Measurements from ENCODE around the gene ERO1B.

DNA sequence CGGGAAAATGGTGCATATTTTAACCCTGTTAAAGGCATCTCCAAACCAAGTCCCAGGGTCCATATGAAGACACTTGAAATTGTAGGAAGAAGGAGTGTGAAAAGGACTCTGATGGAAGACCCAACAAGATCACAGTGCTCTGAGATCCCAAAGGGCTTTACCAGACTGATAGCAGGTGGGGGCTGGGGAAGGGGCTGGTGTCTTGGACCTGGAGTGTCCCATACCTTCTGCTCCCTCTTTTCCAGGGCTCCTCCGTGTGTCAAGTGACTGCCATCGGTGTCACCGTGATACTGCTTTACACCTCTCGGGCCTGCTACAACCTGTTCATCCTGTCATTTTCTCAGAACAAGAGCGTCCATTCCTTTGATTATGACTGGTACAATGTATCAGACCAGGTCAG, 102.1 kb downstream of the ERO1B start:
- TF ChIP-seq, protein P1, sequence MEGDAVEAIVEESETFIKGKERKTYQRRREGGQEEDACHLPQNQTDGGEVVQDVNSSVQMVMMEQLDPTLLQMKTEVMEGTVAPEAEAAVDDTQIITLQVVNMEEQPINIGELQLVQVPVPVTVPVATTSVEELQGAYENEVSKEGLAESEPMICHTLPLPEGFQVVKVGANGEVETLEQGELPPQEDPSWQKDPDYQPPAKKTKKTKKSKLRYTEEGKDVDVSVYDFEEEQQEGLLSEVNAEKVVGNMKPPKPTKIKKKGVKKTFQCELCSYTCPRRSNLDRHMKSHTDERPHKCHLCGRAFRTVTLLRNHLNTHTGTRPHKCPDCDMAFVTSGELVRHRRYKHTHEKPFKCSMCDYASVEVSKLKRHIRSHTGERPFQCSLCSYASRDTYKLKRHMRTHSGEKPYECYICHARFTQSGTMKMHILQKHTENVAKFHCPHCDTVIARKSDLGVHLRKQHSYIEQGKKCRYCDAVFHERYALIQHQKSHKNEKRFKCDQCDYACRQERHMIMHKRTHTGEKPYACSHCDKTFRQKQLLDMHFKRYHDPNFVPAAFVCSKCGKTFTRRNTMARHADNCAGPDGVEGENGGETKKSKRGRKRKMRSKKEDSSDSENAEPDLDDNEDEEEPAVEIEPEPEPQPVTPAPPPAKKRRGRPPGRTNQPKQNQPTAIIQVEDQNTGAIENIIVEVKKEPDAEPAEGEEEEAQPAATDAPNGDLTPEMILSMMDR (conservative IDR thresholded peaks at IDR 0.05; ENCODE audit: low read depth, low read length), result no peak
- no peak for TF ChIP-seq CEBPB (IDR thresholded peaks at IDR 0.05; ENCODE audit: low read depth, low read length)
- no peak for TF ChIP-seq MAFK (IDR thresholded peaks at IDR 0.05; ENCODE audit: low read depth, low read length)
- no peak for TF ChIP-seq POLR2A (IDR thresholded peaks at IDR 0.05; ENCODE audit: low read depth, low read length)
- TF ChIP-seq, protein P2, sequence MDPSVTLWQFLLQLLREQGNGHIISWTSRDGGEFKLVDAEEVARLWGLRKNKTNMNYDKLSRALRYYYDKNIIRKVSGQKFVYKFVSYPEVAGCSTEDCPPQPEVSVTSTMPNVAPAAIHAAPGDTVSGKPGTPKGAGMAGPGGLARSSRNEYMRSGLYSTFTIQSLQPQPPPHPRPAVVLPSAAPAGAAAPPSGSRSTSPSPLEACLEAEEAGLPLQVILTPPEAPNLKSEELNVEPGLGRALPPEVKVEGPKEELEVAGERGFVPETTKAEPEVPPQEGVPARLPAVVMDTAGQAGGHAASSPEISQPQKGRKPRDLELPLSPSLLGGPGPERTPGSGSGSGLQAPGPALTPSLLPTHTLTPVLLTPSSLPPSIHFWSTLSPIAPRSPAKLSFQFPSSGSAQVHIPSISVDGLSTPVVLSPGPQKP (IDR thresholded peaks at IDR 0.05; ENCODE audit: borderline replicate concordance, low read depth, low read length), result no peak
- TF ChIP-seq CHD1 (IDR thresholded peaks at IDR 0.05; ENCODE audit: low read depth, low read length), result no peak
